ENCODE data around the gene COL4A1. TPM values are rescaled to one million over a fixed set of nuclear protein-coding genes. Genes with fewer than 3 reads are reported as not detected.

Gene COL4A1
- polyA plus RNA-seq, 2 of the 4 experiments (the other 2 are of a cell fraction): 23.8 to 71.3 TPM

GRCh38 chr13:110103026-110103425 is 203.9 kb downstream of the COL4A1 start:
- WGBS (ENCODE audit: missing lambda C conversion rate): 87% methylated on average over 5 of the region's 5 CpGs
- DNase-seq (ENCODE audit: low read depth in 1 of 2, low spot score in 1 of 2) (no peak), ATAC-seq (no peak), FAIRE-seq (no peak)
- POLR2A ChIA-PET: no interaction called here
- Histone ChIP-seq H3K4me3 (no peak overlapping the region), H3K27ac (no peak overlapping the region; a peak in 1 of 6 replicates), H3K9me3 (peaks cover 5% of the 10 kb centered on the region; the same call in 1 of the 3 replicates), H3K4me2 (no peak overlapping the region), H3K4me1 (no peaks in the 10 kb centered on the region)
- CTCF ChIA-PET: interaction anchor here (2.0 kb wide), 1 partner anchor 12 kb away, joined by 12 read pairs; no protein-coding TSS in a partner anchor
- TF ChIP-seq FOSB (CRISPR knock-in tag; IDR thresholded peaks at IDR 0.05) (no peak), RNF2 (IDR thresholded peaks at IDR 0.05; ENCODE audit: borderline replicate concordance, low read depth) (no peak), RAD21 (conservative IDR thresholded peaks at IDR 0.05 in 1 of 2, IDR thresholded peaks at IDR 0.05 in 1 of 2) (no peak)
- TF ChIP-seq, protein P1, sequence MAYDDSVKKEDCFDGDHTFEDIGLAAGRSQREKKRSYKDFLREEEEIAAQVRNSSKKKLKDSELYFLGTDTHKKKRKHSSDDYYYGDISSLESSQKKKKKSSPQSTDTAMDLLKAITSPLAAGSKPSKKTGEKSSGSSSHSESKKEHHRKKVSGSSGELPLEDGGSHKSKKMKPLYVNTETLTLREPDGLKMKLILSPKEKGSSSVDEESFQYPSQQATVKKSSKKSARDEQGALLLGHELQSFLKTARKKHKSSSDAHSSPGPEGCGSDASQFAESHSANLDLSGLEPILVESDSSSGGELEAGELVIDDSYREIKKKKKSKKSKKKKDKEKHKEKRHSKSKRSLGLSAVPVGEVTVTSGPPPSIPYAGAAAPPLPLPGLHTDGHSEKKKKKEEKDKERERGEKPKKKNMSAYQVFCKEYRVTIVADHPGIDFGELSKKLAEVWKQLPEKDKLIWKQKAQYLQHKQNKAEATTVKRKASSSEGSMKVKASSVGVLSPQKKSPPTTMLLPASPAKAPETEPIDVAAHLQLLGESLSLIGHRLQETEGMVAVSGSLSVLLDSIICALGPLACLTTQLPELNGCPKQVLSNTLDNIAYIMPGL (CRISPR knock-in tag; IDR thresholded peaks at IDR 0.05; ENCODE audit: borderline replicate concordance): no peak

GRCh38 chr13:110102053-110102452 is 204.9 kb downstream of the COL4A1 start:
- no peak for FAIRE-seq
- Histone ChIP-seq H3K4me3 (no peak overlapping the region), H3K4me1 (no peaks in the 10 kb centered on the region), H3K4me2 (no peak overlapping the region), H3K27ac (no peak overlapping the region), H3K9me3 (peaks cover 5% of the 10 kb centered on the region; the same call in 1 of the 3 replicates)
- CTCF ChIA-PET: no interaction called here
- ATAC-seq: no peak
- POLR2A ChIA-PET: no interaction called here
- no peak for DNase-seq (ENCODE audit: low read depth in 1 of 2, low spot score in 1 of 2)
- no peak for TF ChIP-seq CTCF (IDR thresholded peaks at IDR 0.05)
- TF ChIP-seq ELK1 (IDR thresholded peaks at IDR 0.05; ENCODE audit: low read depth, low read length): no peak
- no peak for TF ChIP-seq ZC3H11A (IDR thresholded peaks at IDR 0.05)
- no peak for TF ChIP-seq MAZ (IDR thresholded peaks at IDR 0.05; ENCODE audit: borderline replicate concordance, low read depth, low read length)
- TF ChIP-seq SREBF2 (IDR thresholded peaks at IDR 0.05): no peak
- TF ChIP-seq JUNB (IDR thresholded peaks at IDR 0.05): no peak
- TF ChIP-seq HOXB5 (CRISPR knock-in tag; IDR thresholded peaks at IDR 0.05): no peak
- TF ChIP-seq PHF8 (IDR thresholded peaks at IDR 0.05; ENCODE audit: borderline replicate concordance, low read depth): no peak
- TF ChIP-seq CEBPB (IDR thresholded peaks at IDR 0.05): no peak
- no peak for TF ChIP-seq USF2 (IDR thresholded peaks at IDR 0.05)
- no peak for TF ChIP-seq KDM1A (IDR thresholded peaks at IDR 0.05; ENCODE audit: low read depth)
- no peak for TF ChIP-seq JUN (IDR thresholded peaks at IDR 0.05)
- TF ChIP-seq KDM5A (IDR thresholded peaks at IDR 0.05): no peak
- TF ChIP-seq EHMT2 (IDR thresholded peaks at IDR 0.05; ENCODE audit: low read depth): no peak
- TF ChIP-seq TP53 (CRISPR knock-in tag; IDR thresholded peaks at IDR 0.05): no peak
- TF ChIP-seq PBX3 (IDR thresholded peaks at IDR 0.05): no peak
- no peak for TF ChIP-seq MAX (IDR thresholded peaks at IDR 0.05)
- TF ChIP-seq CHD2 (IDR thresholded peaks at IDR 0.05; ENCODE audit: low read length, partially characterized antibody): no peak
- no peak for TF ChIP-seq ZSCAN20 (CRISPR knock-in tag; IDR thresholded peaks at IDR 0.05)
- WGBS (ENCODE audit: missing lambda C conversion rate): 71% methylated on average over 4 of the region's 4 CpGs

All from A549 (cell line).